Gastrocnemius medialis (tissue), 4 donors: ENCODE measurements around the gene LCN12. TPM values are rescaled to one million over a fixed set of nuclear protein-coding genes. Genes with fewer than 3 reads are reported as not detected.

Source experiments
- ATAC-seq, 2 donors: fragments of 150-250 bp; one replicate each; pipeline ENCODE4 v1.9.1; 2016
- DNase-seq, 2 donors: peaks; one replicate each; pipeline ENCODE4 v3.0.0-alpha.2; 2019
- H3K27ac ChIP-seq, 4 donors: fragments of 200-600 bp; sonication (generic); 1 replicate in 1 of 4; 2 replicates in 3 of 4; pipeline ENCODE4 v1.5.1; 2016 to 2018; ENCODE audit warnings: mild to moderate bottlenecking in 2 of 4, moderate library complexity in 1 of 4
- H3K27me3 ChIP-seq, 3 donors: fragments of 200-600 bp; sonication (generic) in 2 of 3; 1 replicate in 1 of 3; 2 replicates in 2 of 3; pipeline versions ENCODE4 v1.5.1 to v1.6.0; 2016 to 2019; ENCODE audit warnings: mild to moderate bottlenecking in 1 of 3, moderate library complexity in 1 of 3
- H3K36me3 ChIP-seq, 2 donors: fragments of 200-600 bp; sonication (generic) in 1 of 2; one replicate each; pipeline ENCODE4 v1.5.1; 2017 to 2018
- H3K4me1 ChIP-seq, 2 donors: fragments of 200-600 bp; sonication (generic) in 1 of 2; one replicate each; pipeline ENCODE4 v1.5.1; 2016 to 2017; ENCODE audit warnings: mild to moderate bottlenecking in 2 of 2
- H3K4me3 ChIP-seq, 4 donors: fragments of 200-600 bp; sonication (generic) in 3 of 4; 1 replicate in 1 of 4; 2 replicates in 3 of 4; pipeline ENCODE4 v1.5.1; 2016 to 2019; ENCODE audit warnings: mild to moderate bottlenecking in 2 of 4
- H3K9me3 ChIP-seq, 3 donors: fragments of 200-600 bp; sonication (generic) in 2 of 3; 1 replicate in 1 of 3; 2 replicates in 2 of 3; pipeline ENCODE4 v1.5.1; 2016 to 2019
- POLR2A ChIP-seq, 2 donors: fragments of 450-650 bp; IDR thresholded peaks; one replicate each; pipeline ENCODE4 v1.6.1; 2017; ENCODE audit warnings: antibody characterized with exemption in 2 of 2, mild to moderate bottlenecking in 2 of 2, moderate library complexity in 2 of 2
- in situ Hi-C, 4 donors: fragments of 200-750 bp; cut with MboI; loops; one replicate each; pipeline versions ENCODE4 v1.15.0 to v1.8.0; 2017; ENCODE audit warnings: low sequenced_read_pairs in 4 of 4
- intact Hi-C: fragments of 100-400 bp; cut with DNase I; formaldehyde crosslinking; loops from one replicate; pipeline ENCODE4 v1.15.1; 2023; ENCODE audit warnings: low total_unique reads
- total RNA-seq, 4 donors: library from RNA; depleted of rRNA; stranded (reverse); fragments of >200 nt; gene quantifications; one replicate each; pipeline versions ENCODE4 v1.1.0 to v1.2.3, GENCODE V29; 2016
- TF ChIP-seq, protein P1 (sequence below), 5 experiments: fragments of 450-650 bp in 3 of 5; fragments of 200-600 bp in 2 of 5; sonication (generic) in 2 of 5; IDR thresholded peaks in 4 of 5; conservative IDR thresholded peaks in 1 of 5; 1 replicate in 4 of 5; 2 replicates in 1 of 5; pipeline ENCODE4 v1.5.1; 2016 to 2019; ENCODE audit warnings: antibody characterized with exemption in 5 of 5, mild to moderate bottlenecking in 3 of 5, moderate library complexity in 3 of 5

LCN12 gene
- total RNA-seq, 4 donors from 2014 or later, result not detected

- intact Hi-C loops (no loop called here), in situ Hi-C loops (no loop called here)
- H3K27ac ChIP-seq, result no peak overlapping the region
- peaks cover 0 to 6% (median 0%) of the 10 kb centered on the region in 3 donors for H3K27me3 ChIP-seq
- TF ChIP-seq, protein P1, sequence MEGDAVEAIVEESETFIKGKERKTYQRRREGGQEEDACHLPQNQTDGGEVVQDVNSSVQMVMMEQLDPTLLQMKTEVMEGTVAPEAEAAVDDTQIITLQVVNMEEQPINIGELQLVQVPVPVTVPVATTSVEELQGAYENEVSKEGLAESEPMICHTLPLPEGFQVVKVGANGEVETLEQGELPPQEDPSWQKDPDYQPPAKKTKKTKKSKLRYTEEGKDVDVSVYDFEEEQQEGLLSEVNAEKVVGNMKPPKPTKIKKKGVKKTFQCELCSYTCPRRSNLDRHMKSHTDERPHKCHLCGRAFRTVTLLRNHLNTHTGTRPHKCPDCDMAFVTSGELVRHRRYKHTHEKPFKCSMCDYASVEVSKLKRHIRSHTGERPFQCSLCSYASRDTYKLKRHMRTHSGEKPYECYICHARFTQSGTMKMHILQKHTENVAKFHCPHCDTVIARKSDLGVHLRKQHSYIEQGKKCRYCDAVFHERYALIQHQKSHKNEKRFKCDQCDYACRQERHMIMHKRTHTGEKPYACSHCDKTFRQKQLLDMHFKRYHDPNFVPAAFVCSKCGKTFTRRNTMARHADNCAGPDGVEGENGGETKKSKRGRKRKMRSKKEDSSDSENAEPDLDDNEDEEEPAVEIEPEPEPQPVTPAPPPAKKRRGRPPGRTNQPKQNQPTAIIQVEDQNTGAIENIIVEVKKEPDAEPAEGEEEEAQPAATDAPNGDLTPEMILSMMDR (IDR thresholded peaks at IDR 0.05 in 4 of 5, conservative IDR thresholded peaks at IDR 0.05 in 1 of 5), result no peak
- TF ChIP-seq POLR2A (IDR thresholded peaks at IDR 0.05), result no peak
- DNase-seq, result no peak
- no peak overlapping the region for H3K4me3 ChIP-seq
- no peaks in the 10 kb centered on the region for H3K4me1 ChIP-seq
- ATAC-seq, result no peak
- no peaks in the 10 kb centered on the region for H3K36me3 ChIP-seq
- no peaks in the 10 kb centered on the region for H3K9me3 ChIP-seq
Measured at GRCh38 chr9:136961279-136962065, 9.4 kb downstream of the LCN12 start.

- Histone ChIP-seq H3K27me3 (peaks cover 0 to 6% (median 0%) of the 10 kb centered on the region in 3 donors), H3K36me3 (no peaks in the 10 kb centered on the region), H3K4me1 (no peaks in the 10 kb centered on the region), H3K9me3 (no peaks in the 10 kb centered on the region), H3K4me3 (no peak overlapping the region), H3K27ac (no peak overlapping the region)
- TF ChIP-seq, protein P1 (IDR thresholded peaks at IDR 0.05 in 4 of 5, conservative IDR thresholded peaks at IDR 0.05 in 1 of 5), result no peak
- no peak for TF ChIP-seq POLR2A (IDR thresholded peaks at IDR 0.05)
- intact Hi-C loops, result no loop called here
- ATAC-seq (no peak), DNase-seq (no peak)
- in situ Hi-C loops, result no loop called here
Measured at GRCh38 chr9:136962163-136962562, 10.1 kb downstream of the LCN12 start.

DNA sequence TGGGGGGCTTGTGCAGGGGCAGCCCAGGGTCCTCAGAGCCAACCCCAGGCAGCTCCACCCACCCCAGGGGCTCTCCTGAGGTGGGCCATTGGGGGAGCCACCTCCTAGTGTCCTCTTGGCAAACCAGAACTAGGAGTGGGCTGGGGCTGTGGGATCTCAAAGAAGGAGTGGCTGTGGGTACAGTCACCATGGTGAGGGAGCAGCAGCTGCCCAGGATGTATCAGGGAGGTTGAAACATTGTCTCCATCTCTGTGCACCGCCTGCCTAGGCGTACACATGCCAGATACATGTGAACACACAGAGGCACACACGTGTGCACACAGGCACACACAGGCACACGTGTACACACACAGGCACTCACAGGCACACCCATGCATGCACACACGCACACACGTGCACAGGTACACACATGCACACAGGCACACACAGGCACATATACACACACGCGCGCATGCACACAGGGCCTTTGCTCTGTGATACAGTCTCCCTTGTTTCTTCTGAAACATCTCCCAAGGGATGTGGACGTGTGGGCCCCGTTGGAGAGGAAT lies 10.7 kb downstream of the LCN12 start:
- TF ChIP-seq, protein P1 (IDR thresholded peaks at IDR 0.05 in 4 of 5, conservative IDR thresholded peaks at IDR 0.05 in 1 of 5), result no peak
- no peak for TF ChIP-seq POLR2A (IDR thresholded peaks at IDR 0.05)
- no peaks in the 10 kb centered on the region for H3K9me3 ChIP-seq

DNA sequence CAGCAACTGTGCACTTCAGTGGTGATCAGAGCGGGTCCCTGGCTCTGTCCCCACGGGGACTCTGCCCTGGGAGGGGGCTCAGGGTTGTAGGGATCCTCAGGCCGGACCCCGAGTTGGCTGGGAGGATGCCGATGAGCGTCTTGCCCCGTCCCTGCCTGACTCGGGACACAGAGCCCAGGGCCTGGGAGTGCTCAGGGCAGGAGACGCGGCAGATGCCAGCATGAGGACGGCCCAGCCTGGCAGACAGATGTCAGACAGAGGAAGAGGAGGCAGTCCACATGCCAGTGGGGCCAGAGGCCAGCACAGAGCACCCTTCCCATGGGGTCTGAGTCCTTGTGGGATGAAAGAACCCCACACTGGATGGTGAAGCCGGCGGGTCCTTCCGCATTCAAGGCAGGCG lies 11.3 kb downstream of the LCN12 start:
- Histone ChIP-seq H3K4me1 (no peaks in the 10 kb centered on the region), H3K27me3 (peaks cover 0 to 6% (median 0%) of the 10 kb centered on the region in 3 donors), H3K9me3 (no peaks in the 10 kb centered on the region), H3K4me3 (no peak overlapping the region), H3K27ac (no peak overlapping the region), H3K36me3 (no peaks in the 10 kb centered on the region)
- in situ Hi-C loops, result no loop called here
- intact Hi-C loops, result no loop called here
- DNase-seq (no peak), ATAC-seq (no peak)
- TF ChIP-seq POLR2A (IDR thresholded peaks at IDR 0.05), result no peak
- TF ChIP-seq, protein P1 (IDR thresholded peaks at IDR 0.05 in 4 of 5, conservative IDR thresholded peaks at IDR 0.05 in 1 of 5), result no peak

More for the DNA sequence above, 10.7 kb downstream of the LCN12 start:
- intact Hi-C loops, result no loop called here
- H3K27ac ChIP-seq, result no peak overlapping the region
- no peaks in the 10 kb centered on the region for H3K4me1 ChIP-seq
- in situ Hi-C loops, result no loop called here
- H3K27me3 ChIP-seq, result peaks cover 0 to 6% (median 0%) of the 10 kb centered on the region in 3 donors
- H3K36me3 ChIP-seq, result no peaks in the 10 kb centered on the region
- ATAC-seq, result no peak
- DNase-seq, result no peak
- H3K4me3 ChIP-seq, result no peak overlapping the region
